Fibroblast of skin of right biceps (primary cell): ENCODE data around the gene SUSD1.

Experiments used
- DNase-seq: peaks from one replicate; pipeline ENCODE4 v3.0.0-alpha.2; 2013

Gene SUSD1

GRCh38 chr9:112007575-112008240 lies 167.4 kb downstream of the SUSD1 start:
- peak; percentile 21 for DNase-seq

DNA sequence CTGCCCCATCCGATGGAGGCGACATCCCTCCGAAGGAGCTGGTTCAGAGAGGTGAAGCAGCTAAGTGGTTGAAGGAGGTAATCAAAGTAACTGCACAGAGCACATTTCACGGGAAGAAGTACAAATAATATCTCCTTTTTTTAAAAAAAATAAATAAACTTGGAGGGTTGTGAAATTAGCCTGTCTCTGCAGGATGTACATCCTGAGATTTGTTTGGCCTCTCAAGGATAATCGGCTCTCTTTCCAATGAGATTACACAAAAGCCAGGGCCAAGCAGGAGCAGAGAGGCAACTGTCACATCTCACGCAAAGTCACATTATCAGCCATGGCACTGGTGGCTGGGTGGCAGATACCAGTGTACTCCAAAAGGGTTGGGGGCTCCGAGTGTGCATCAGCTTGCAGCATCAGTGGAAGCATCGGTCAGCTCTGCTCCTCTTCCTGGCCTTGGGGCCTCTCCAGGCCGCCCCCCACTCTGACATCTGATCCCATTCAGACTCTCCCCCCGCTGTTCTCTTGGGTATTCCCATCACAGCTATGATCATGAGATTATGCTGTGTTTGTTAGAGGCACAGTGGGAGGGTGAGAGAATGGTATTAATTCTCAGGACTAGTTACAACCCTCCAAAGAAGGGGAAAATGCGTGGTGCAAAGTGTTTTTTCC lies 168.6 kb downstream of the SUSD1 start:
- DNase-seq: no peak

DNA sequence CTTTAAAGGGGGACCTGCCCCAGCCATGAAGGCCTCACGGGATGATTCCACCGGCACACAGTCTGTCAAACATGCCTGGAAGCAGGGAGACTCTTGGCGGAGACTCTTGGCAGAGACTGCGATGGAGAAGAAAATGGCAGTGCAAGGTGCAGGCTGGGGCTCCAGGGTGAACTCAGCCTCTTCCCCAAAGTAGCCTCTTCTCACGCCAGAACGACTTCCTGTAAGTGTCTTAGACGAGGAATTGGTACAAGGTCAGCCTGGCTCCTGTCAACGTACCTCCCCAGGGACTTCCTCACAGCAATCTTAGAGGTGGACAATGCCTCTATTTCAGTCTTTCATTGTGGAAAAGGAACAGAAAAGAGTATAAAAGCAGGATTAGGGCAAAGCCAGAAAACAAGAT lies 169.2 kb downstream of the SUSD1 start:
- no peak for DNase-seq

GRCh38 chr9:112003538-112003937 lies 171.6 kb downstream of the SUSD1 start:
- no peak for DNase-seq

GRCh38 chr9:112002847-112003457 lies 172.1 kb downstream of the SUSD1 start:
- DNase-seq: no peak

DNA sequence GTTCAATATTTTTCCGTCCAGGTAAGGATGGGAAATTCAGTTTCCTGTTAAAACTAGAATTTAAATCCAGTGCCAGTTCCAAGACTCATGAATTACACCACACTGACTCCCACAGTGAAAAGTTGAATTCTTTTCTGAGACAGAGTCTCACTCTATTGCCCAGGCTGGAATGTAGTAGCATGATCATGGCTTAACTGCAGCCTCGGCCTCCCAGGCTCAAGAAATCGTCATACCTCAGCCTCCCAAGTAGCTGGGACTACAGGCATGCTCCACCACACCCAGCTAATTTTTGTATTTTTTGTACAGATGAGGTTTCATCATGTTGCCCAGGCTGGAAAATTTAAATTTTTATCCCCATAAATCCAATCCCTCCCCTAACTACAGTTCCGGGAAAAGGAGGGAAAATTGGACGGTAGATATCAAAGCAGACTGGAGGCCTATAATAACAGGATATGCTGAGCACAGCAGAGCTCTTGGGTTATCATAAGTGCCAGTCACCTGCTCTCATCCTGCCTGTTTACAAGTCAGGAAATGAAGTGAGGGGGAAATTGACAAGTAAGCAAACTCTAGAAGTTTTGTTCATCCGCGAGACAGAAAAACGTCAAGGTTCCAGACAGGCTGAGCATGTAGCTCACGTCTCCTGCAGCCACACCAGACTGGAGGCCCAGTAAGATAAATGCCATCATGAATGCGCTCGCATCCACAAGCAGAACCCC lies 172.8 kb downstream of the SUSD1 start:
- DNase-seq: no peak

DNA sequence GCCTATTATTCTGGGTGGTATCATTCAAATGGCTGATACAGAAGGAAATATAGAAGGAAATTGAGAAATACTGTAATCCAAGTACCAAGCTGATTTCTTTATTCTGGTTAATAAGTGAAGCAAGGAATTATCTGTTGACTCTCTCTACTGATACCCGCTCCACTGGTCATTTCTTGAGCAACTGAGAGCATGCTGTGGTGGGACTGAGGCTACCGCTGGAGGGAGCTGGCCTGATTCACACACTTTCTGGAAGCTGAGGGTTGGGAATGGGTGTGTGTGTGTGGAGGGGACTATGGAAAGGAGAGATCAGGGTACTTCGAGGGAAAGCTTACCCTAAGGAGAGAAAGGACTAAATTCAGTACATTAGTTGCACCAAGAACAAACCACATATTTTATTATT lies 174.4 kb downstream of the SUSD1 start:
- no peak for DNase-seq

DNA sequence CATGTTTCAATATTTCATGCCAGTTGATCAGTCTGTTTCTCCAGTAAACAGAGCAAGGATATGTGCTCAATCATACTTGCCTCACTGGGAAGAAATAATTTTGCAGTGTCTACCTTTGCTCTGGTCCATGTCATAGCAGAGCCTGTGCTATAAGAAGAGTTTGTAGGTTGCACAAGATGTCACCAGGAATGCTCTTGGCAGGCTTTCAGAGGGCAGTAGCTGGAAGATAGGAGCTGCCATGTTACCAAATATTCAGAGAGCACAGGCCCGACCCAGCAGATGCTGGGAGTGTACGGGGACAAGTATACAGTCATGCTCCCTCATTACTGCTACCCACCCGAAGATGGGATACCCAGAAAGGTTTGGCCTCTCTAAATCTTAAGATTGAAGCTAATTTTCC lies 175.8 kb downstream of the SUSD1 start:
- no peak for DNase-seq

- no peak for DNase-seq
Observed at GRCh38 chr9:111997831-111998230, 177.3 kb downstream of the SUSD1 start.

DNA sequence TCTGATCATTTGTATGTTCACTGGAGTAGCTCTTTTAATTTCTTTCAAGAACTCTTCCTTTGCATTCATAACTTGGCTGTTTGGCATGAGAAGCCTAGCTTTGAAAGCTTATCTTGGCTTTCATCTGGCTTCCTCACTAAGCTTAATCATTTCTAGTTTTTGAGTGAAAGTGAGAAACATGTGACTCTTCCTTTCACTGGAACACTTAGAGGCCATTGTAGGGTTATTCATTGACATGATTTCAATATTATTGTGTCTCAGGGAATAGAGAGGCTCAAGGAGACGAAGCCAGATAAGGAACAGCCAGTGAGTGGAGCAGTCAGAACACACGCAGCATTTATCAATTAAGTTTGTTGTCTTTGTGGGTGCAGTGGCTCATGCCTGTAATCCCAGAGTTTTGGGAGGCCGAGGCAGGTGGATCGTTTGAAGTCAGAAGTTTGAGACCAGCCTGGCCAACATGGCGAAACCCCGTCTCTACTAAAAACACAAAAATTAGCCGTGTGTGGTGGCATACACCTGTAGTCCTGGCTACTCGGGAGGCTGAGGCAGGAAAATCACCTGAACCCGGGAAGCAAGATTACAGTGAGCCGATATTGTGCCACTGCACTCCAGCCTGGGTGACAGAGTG lies 180.2 kb downstream of the SUSD1 start:
- no peak for DNase-seq

- no peak for DNase-seq
Observed at GRCh38 chr9:111993319-111993718, 181.8 kb downstream of the SUSD1 start.

GRCh38 chr9:111992523-111992922 lies 182.6 kb downstream of the SUSD1 start:
- DNase-seq: peak; percentile 79

GRCh38 chr9:111991179-111991578 lies 183.9 kb downstream of the SUSD1 start:
- no peak for DNase-seq
